Kidney epithelial cell (primary cell): ENCODE data around the gene SELENON. TPM values are rescaled to one million over a fixed set of nuclear protein-coding genes. Genes with fewer than 3 reads are reported as not detected.
A peak's percentile ranks its signal among the peaks of the same experiment; 100 is the strongest.

Experiments used
- DNase-seq: peaks from one replicate; pipeline ENCODE4 v3.0.0-alpha.2; 2010; ENCODE audit warnings: low read depth
- H3K27me3 ChIP-seq: 2 replicates; pipeline ENCODE4 v1.6.0; 2011; ENCODE audit warnings: low read length; ENCODE audit not compliant: control insufficient read depth, insufficient read depth
- H3K36me3 ChIP-seq: 2 replicates; pipeline ENCODE4 v1.5.1; 2011; ENCODE audit warnings: low read length; ENCODE audit not compliant: control insufficient read depth, insufficient read depth
- H3K4me3 ChIP-seq: 2 replicates; pipeline ENCODE4 v1.5.1; 2011; ENCODE audit warnings: low read depth, mild to moderate bottlenecking, control low read depth, low read length
- total RNA-seq: library from RNA; depleted of rRNA; stranded (reverse); fragments of >200 nt; gene quantifications from 2 replicates; pipeline ENCODE4 v1.2.3, GENCODE V29; 2015
- TF ChIP-seq, protein P1 (sequence below): IDR thresholded peaks from 2 replicates; pipeline ENCODE4 v1.5.1; 2011; ENCODE audit warnings: mild to moderate bottlenecking, moderate library complexity, low read length, control low read depth, inconsistent platforms; ENCODE audit not compliant: insufficient read depth, poor library complexity, severe bottlenecking

SELENON gene
- total RNA-seq, 1 donor from 2014 or later: 50.8 TPM

DNA sequence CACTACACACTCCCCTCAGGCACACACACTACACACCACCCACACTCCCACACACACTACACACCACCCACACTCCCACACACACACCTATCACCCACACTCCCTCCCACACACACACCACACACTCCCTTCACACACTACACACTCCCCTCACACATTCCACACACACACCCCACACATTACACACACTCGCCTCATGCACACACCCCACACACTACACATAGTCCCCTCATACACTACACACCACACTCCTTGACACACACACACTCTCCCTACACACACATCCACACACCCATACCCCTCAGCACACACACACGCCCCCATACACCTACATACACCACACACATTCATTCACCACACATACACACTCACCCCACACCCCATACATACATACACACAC, 31.0 kb upstream of the SELENON start:
- Histone ChIP-seq H3K36me3 (no peaks in the 10 kb centered on the region), H3K27me3 (no peaks in the 10 kb centered on the region), H3K4me3 (no peak overlapping the region)
- DNase-seq: no peak
- TF ChIP-seq, protein P1, sequence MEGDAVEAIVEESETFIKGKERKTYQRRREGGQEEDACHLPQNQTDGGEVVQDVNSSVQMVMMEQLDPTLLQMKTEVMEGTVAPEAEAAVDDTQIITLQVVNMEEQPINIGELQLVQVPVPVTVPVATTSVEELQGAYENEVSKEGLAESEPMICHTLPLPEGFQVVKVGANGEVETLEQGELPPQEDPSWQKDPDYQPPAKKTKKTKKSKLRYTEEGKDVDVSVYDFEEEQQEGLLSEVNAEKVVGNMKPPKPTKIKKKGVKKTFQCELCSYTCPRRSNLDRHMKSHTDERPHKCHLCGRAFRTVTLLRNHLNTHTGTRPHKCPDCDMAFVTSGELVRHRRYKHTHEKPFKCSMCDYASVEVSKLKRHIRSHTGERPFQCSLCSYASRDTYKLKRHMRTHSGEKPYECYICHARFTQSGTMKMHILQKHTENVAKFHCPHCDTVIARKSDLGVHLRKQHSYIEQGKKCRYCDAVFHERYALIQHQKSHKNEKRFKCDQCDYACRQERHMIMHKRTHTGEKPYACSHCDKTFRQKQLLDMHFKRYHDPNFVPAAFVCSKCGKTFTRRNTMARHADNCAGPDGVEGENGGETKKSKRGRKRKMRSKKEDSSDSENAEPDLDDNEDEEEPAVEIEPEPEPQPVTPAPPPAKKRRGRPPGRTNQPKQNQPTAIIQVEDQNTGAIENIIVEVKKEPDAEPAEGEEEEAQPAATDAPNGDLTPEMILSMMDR: no peak

DNA sequence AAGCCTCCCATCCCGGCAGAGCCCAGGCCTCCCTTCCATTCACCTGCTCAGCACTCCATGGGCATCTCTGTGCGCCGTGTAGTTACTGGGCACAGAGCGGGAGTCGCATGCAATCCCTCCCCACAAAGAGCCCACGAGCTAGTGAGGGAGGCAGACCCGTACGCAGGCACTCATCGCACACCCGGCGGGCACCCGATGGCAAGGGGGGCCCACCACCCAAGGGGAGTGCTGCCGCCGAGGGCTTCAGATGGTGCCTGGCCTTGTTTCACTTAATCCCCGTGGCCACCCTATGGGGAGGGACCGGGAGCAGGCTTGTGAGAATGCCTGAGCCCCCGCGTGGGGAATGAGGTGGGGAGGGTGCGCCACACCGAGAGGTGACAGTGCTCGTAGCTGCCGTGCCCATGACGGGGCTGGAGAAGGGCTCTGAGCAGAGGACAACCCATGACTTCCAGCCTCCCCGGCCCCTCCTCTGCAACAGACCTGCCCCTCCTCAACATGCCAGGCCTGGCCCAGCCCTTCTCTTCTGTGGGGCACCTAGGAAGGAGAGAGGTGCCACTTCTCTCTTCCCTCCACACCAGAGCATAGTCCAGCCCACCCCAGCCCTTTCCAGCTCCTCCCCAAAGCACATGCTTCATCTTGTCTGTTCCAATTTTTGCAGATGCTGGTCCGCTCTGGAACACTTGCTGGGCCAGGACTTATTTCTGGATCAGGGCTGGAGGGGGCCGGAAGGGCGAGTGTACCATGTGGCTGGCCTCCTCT, 30.2 kb upstream of the SELENON start:
- Histone ChIP-seq H3K27me3 (no peaks in the 10 kb centered on the region), H3K4me3 (no peak overlapping the region), H3K36me3 (no peaks in the 10 kb centered on the region)
- no peak for DNase-seq
- TF ChIP-seq, protein P1: no peak

DNA sequence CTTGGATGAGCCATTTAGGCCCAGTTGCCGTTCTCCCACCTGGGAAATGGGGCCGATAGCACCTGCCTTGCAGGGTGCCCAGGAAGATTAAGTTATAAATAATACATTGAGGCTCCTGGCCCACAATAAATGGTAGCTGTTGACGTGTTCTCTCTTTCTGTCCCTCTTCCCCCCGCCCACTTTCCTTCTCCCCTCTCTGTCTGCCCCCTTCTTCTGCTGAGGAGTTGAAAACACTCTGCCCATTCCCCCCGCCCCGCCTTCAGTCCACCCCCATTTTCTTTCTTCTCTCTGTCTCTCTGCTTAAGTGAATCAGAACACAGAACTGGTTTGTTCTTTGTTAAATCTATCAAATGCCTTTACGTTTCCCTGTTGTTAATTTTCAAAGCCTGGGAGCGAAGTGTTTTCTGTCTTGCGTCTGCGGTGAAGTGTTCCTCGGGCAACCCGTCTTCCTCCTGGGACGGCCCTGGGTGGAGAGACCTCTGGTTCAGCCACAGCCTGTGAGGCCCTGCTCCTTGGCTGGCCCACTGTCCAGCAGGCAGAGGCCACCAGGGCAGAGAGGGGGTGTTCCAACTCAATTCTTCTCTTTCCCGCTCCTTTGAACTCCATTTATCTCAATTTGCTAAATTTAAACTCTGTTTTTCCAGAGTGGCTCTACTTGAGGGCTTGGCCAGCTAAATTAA, 29.3 kb upstream of the SELENON start:
- DNase-seq: no peak
- H3K4me3 ChIP-seq: no peak overlapping the region
- H3K36me3 ChIP-seq: no peaks in the 10 kb centered on the region
- TF ChIP-seq, protein P1: no peak
- H3K27me3 ChIP-seq: no peaks in the 10 kb centered on the region

DNA sequence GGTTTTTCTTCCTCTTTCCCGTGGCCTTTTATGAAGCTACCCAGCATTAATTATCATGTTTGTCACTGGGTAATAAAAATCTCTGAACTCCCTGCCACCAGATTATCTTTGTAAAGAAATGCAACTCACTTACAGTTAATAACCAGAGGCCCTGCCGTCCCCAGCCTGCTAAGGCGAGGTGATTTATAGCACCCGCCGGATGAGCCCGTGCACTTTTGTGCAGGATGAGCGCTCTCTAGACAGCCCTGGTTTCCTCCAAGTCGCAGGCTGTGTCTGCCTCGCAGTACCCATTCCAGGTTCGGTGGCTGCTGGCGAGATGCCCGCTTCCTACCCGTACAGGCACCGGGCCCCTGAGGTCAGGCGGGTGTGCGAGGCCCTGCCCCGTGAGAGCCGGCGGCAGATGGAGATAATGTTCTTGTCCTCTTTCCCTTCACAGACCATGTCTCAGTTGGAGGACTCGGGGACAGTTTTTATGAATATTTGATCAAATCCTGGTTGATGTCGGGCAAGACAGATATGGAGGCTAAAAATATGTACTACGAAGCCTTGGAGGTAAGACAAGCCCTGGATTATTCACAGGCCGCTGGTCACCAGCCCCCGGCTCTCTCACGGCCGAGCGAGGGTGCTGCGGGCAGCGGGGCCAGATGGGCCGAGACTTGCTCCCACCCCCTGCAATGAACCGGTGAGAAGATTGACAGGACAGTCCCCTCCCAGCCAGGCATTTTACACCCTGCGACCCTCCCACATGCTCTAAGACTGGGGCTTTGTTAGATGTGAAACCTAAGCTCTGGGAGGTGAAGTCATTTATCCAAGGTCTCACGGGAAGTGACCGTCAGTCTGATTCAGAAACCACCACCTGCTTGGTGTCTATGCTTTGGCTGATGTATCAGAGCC, 28.5 kb upstream of the SELENON start:
- Histone ChIP-seq H3K27me3 (no peaks in the 10 kb centered on the region), H3K4me3 (no peak overlapping the region), H3K36me3 (no peaks in the 10 kb centered on the region)
- TF ChIP-seq, protein P1: no peak
- peak; percentile 77 for DNase-seq

DNA sequence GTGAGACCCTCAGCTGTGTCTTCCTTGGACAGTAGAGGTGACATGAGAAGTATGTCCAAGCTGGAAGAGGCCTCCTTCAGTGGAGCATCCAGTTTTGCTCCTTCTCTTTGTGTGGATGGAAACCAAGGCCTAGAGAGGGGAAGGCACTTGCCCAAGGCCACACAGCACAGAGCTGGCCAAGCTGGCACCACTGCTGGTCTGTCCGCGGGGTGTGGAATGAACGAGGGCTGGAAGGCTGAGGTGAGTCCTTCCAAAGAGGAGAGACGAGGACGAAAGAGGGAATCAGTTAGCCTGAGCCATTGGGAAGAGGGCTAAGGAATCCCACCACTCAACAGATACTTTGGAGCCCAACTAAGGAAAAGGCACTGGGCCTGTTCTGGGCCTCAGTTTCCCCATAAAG, 27.8 kb upstream of the SELENON start:
- no peaks in the 10 kb centered on the region for H3K27me3 ChIP-seq
- H3K4me3 ChIP-seq: no peak overlapping the region
- TF ChIP-seq, protein P1: no peak
- no peaks in the 10 kb centered on the region for H3K36me3 ChIP-seq
- no peak for DNase-seq
